OCI-M1 (cell line): ENCODE results near the gene TRIO.

Source experiments
- DNase-seq: peaks from one replicate; lab custom pipeline; 2025; lab: John Stamatoyannopoulos, UW

TRIO gene

GRCh38 chr5:14226554-14226953 is 83.4 kb downstream of the TRIO start:
- no peak for DNase-seq

- no peak for DNase-seq
Measured at GRCh38 chr5:14226992-14227391, 83.8 kb downstream of the TRIO start.

- no peak for DNase-seq
Measured at GRCh38 chr5:14227513-14227912, 84.4 kb downstream of the TRIO start.

GRCh38 chr5:14228219-14228618 is 85.1 kb downstream of the TRIO start:
- no peak for DNase-seq

DNA sequence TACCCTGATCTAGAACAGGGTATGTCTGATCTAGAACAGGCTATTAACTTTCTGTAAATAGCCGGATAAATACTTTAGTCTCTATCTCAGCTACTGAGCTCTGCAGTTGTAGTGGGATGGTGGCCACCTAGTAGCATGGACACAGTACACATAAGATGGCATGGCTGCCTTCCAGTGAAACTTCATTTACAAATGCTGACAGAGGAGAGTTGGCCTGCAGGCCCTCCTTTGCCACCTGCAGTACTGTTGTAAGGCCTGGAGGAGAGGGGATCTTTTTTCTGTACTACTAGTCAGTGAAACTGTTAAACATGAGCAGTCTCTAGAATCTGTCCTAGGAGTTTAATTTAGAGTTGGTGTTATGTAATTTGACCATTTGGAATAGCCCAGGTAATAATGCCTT is 86.0 kb downstream of the TRIO start:
- no peak for DNase-seq

DNA sequence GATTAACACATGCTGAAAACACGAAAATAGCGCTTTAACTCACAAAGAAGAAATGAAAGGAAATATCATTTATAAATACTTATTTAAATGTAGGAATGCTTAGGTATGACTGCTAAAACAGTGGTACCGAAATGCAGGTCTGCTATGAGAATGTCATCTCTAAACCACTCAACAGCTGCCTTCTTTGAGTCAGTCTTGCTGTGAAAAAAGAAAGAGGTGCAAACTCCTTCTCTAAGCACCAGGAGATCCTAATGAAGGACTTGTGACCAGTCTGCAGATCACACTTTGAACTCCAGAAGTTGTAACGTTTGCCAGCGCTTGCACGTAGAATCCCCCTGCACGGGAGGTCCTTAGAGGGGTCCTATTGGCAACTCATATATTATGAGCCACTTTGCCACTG is 86.6 kb downstream of the TRIO start:
- no peak for DNase-seq

DNA sequence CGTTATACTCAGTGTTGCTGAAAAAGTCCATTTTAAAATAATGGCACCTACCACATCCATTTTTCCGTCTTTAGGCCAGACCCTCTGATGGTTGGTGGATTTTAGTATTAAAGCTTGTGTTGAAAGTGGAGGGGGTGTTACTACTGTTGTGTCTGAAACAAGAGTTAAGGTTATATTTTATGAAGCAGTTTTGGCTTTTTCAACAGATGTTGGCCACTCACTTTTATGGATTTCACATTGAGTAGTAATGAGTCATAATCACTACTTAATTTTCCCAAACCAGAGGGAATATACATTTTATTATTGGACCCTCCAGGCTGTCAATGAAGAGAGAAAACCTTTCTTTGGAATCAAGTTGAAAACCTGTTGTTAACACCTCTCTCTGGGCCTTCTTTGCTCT is 88.0 kb downstream of the TRIO start:
- no peak for DNase-seq

DNA sequence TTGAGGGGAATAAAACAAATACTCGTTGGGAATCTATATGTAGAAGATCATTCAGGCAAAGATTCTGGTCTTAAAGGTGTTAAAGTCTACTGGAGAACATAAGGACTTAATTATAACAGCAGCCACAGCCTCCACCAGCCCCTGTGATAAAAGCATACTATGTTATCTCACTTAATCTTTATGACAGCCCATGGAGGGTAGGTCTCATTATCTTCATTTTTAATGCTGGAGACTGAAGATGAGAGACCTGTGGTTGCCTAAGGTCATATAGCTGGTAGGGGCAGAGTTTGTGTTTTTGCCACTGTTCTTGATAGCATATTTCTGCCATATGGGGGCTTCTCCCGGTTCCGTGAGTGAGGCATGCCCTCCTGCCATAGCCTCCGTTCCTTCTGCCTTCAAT is 88.7 kb downstream of the TRIO start:
- no peak for DNase-seq

GRCh38 chr5:14234204-14234603 is 91.1 kb downstream of the TRIO start:
- no peak for DNase-seq

DNA sequence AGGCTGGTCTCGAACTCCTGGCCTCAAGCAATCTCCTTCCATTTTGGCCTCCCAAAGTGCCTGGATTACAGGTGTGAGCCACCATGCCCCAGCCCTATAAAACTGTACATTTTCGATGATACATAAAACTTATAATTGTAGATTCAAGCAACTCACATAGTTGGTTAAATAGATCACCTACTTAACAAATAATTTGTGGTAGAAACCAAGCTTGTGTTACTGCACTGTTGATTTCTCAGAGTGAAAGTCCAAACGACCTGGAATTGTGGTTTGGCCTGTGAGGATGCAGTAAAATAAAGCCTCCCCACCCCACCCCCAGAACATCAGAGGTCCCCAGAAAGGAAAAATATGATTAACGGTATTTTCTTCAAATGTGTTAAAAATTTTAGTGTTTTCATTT is 92.7 kb downstream of the TRIO start:
- no peak for DNase-seq

DNA sequence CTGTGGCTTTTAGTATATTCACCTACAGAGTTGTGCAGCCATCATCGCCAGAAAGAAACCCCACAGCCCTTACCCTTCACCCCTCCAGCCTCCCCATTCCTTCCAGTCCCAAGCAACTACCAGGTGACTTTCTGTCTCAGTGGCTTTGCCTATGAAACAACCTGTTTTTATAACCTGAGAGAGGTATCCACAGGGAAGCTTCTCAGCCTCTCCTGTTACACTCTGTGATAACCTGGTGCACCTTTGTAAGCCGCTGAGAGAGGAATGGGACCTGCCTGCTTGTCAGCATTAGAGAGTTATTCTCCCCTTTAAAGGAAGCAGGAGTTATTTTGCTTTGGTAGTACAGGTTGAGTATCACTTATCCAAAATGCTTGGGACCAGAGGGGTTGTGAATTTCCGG is 93.6 kb downstream of the TRIO start:
- no peak for DNase-seq

GRCh38 chr5:14237317-14238086 is 94.4 kb downstream of the TRIO start:
- no peak for DNase-seq

- no peak for DNase-seq
Measured at GRCh38 chr5:14238272-14238671, 95.1 kb downstream of the TRIO start.

GRCh38 chr5:14239404-14239803 is 96.3 kb downstream of the TRIO start:
- DNase-seq: no peak

DNA sequence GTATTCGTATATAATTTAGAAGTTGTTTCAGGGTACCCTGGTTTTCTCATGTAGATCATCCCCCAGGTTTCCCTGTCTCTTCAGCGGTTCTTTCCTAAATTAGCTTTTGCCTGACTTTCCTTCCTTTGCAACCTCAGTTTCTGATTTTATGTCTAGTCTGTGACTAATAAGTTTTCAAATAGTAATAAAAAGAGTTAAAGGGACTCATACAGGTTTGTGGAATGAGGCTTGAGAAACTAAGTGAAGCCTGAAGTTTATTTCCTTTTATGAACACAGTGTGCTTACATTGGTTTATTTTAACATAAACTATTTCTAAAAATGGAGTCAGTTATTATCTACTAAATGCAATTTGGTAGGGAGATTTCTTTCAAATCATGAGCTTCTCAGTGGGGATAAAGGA is 96.8 kb downstream of the TRIO start:
- no peak for DNase-seq

GRCh38 chr5:14240359-14240758 is 97.2 kb downstream of the TRIO start:
- DNase-seq: no peak

DNA sequence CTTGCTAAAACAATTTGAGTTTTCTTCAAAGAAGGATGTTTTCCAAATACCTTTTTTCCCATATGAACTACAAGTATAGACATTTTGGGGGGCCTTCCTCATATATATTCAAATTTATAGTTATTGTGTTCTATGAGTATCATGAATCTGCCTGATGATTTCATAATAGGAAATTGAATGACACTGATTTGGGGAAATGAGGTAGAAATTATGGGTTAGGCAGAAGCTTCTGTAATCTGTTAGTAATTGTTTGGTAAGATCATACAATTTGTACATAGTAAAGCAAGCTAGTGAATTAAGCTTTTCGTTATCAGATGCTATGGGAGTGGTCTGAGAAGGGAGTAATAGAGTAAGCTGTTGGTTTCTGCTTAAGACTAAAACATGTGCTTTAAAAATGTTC is 98.0 kb downstream of the TRIO start:
- DNase-seq: no peak

GRCh38 chr5:14242447-14242846 is 99.3 kb downstream of the TRIO start:
- DNase-seq: no peak

GRCh38 chr5:14242871-14243383 is 99.8 kb downstream of the TRIO start:
- DNase-seq: no peak

DNA sequence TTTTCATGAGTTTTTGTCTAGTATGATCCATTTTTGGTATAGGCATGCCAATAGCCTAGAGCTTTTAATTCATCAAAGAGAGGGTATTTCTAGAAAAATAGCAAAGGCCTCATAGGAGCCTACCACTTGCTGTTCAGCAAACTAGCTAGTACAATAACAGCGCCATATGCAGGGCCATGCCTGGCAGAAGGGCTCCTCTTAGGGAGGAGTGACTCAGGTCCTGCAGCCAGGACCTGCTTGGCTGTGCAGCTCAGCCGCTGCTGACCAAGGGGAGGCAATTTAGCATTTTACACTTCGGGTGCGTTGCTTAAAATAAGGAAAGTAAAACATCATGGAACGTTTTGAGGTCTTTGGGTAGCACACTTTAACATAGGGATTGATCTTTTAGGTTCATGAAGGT is 100.6 kb downstream of the TRIO start:
- no peak for DNase-seq

DNA sequence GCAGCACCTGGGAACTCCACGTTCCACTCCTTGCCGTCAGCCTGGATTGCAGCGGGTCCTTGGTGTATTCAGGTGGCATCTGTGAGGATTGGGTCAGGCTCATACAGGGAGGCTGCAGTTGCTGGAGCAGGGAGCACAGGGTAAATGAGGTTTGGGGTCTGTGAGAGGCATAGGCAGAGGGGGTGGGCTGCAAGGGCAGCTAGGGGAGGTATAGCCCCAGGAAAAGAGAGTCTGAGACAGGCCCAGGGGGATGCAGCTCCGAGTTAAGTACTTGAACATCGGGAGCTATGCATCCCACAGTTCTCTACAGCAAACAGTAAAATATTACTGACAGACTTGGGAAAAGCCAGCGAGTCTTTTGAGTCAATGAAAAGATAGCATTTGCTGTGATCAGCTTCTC is 101.6 kb downstream of the TRIO start:
- DNase-seq: no peak

- DNase-seq: no peak
Measured at GRCh38 chr5:14245132-14245925, 102.2 kb downstream of the TRIO start.

DNA sequence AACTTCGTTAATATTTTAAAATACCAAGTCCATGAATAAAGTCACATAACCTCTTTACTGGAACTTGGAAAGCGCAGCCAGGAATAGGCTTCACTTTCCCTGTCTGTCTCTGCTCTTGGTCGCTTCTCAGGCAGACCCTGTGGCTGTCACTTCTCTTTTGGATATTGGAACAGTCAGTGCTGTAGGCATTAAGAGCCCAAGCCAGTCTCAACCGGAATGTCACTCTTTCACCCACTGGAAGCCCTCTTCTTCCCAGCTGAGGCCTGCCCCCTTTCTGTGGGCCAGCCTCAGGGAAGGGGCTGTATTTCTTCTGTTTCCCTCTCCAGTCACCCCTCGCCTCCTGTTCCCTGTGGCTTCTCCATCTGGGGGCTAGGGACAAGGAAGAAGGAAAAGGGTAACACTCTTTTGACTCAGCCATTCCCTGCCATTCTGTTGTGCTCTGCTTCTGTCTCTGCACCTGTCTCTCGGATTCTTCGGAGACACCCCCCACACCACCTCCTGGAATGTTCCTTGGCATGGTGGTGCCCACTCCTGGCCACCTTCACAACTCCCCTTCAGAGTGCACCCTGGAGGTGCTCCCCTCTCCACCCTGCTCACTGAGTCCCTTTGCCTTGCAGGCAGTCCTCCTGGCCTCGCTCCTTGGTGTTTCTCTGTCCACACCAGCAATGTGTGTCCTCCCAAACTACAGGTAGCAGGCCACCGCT is 103.4 kb downstream of the TRIO start:
- no peak for DNase-seq
